ENCODE data around the gene UPF2. TPM values are rescaled to one million over a fixed set of nuclear protein-coding genes. Genes with fewer than 3 reads are reported as not detected.

UPF2 gene
- total RNA-seq, 3 donors from 2014 or later (not counting 1 experiment from before 2014, with no cell fraction given) = 29.3 to 33.2 (median 30.1) TPM

GRCh38 chr10:11887381-11888227 lies 155.0 kb downstream of the UPF2 start:
- no peak overlapping the region for H3K27ac ChIP-seq (ENCODE audit: low read length)
- 91% methylated on average over 16 of the region's 16 CpGs for WGBS (ENCODE audit: insufficient coverage)
- no peaks in the 10 kb centered on the region for H3K9me3 ChIP-seq (ENCODE audit: control insufficient read depth, insufficient read depth, low read length)
- DNase-seq (no peak), ATAC-seq (no peak)
- peaks cover 4% of the 10 kb centered on the region for H3K4me1 ChIP-seq (ENCODE audit: control insufficient read depth, insufficient read depth, low read length)
- no peak overlapping the region for H3K27ac Mint-ChIP-seq
- H3K4me3 Mint-ChIP-seq = no peak overlapping the region
- no peaks in the 10 kb centered on the region for H3K27me3 Mint-ChIP-seq (ENCODE audit: low read depth in 2 of 2)
- no peak overlapping the region for H3K4me3 ChIP-seq (ENCODE audit: low read length)
- no peaks in the 10 kb centered on the region for H3K36me3 Mint-ChIP-seq
- H3K27me3 ChIP-seq (ENCODE audit: control insufficient read depth, insufficient read depth, low read length) = no peaks in the 10 kb centered on the region
- TF ChIP-seq CTCF (IDR thresholded peaks at IDR 0.05) = no peak
- intact Hi-C loops (cut with micrococcal nuclease) = no loop called here
- peaks cover 3 to 4% of the 10 kb centered on the region in 2 donors for H3K4me1 Mint-ChIP-seq
- H3K9me3 Mint-ChIP-seq = no peaks in the 10 kb centered on the region
- no peaks in the 10 kb centered on the region for H3K36me3 ChIP-seq (ENCODE audit: control insufficient read depth, insufficient read depth, low read length)

DNA sequence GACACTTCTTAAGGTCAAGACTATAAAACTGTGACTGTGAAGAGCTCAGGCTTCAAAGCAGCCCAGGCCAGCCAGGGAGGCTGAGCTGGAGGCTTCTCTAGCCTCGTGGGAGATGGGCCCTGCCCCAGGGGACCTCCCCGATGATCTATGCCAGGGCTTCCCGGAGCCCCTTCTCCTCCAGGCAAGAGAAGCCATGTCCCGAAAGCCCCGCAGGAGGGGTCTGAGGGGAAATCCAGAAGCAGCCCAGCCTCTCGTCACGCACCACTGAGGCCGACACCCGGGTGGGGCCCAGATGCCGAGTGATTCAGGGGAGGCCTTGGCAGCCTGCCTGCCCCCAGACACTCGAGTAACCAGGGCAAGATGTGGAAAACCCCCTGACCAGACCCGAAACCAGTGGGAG lies 155.8 kb downstream of the UPF2 start:
- WGBS (ENCODE audit: insufficient coverage) = 80% methylated on average over 12 of the region's 12 CpGs

DNA sequence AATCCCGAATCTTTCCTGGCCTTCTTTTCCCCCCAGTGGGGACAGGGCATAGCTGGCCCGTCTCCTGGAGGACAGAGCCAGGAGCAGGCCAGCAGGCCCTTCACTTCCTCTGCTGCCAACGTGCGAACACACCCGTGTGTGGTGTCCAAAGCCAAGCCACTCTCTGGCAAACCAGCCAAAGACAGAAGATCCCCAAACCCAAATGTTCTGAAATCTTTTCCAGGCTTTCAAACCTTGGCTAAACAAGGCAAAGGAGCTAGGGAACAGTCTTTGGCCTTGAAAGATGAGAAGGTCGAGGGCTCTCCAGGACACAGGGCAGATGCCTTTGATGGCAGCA lies 156.5 kb downstream of the UPF2 start:
- Histone ChIP-seq H3K4me1 (ENCODE audit: control insufficient read depth, insufficient read depth, low read length) (peaks cover 8% of the 10 kb centered on the region), H3K4me3 (ENCODE audit: low read length) (no peak overlapping the region), H3K27me3 (ENCODE audit: control insufficient read depth, insufficient read depth, low read length) (no peaks in the 10 kb centered on the region), H3K9me3 (ENCODE audit: control insufficient read depth, insufficient read depth, low read length) (no peaks in the 10 kb centered on the region), H3K36me3 (ENCODE audit: control insufficient read depth, insufficient read depth, low read length) (no peaks in the 10 kb centered on the region), H3K27ac (ENCODE audit: low read length) (no peak overlapping the region)
- WGBS (ENCODE audit: insufficient coverage) = 71% methylated on average over 6 of the region's 6 CpGs
- Mint-ChIP-seq H3K27ac (no peak overlapping the region), H3K4me1 (peaks cover 7 to 8% of the 10 kb centered on the region in 2 donors), H3K36me3 (no peaks in the 10 kb centered on the region), H3K9me3 (no peaks in the 10 kb centered on the region), H3K27me3 (ENCODE audit: low read depth in 2 of 2) (no peaks in the 10 kb centered on the region), H3K4me3 (no peak overlapping the region)
- DNase-seq (no peak), ATAC-seq (no peak)
- no peak for TF ChIP-seq CTCF (IDR thresholded peaks at IDR 0.05)
- intact Hi-C loops (cut with micrococcal nuclease) = no loop called here

More for the DNA sequence above, 155.8 kb downstream of the UPF2 start:
- Histone ChIP-seq H3K4me1 (ENCODE audit: control insufficient read depth, insufficient read depth, low read length) (peaks cover 8% of the 10 kb centered on the region), H3K27me3 (ENCODE audit: control insufficient read depth, insufficient read depth, low read length) (no peaks in the 10 kb centered on the region), H3K27ac (ENCODE audit: low read length) (no peak overlapping the region), H3K36me3 (ENCODE audit: control insufficient read depth, insufficient read depth, low read length) (no peaks in the 10 kb centered on the region), H3K4me3 (ENCODE audit: low read length) (no peak overlapping the region), H3K9me3 (ENCODE audit: control insufficient read depth, insufficient read depth, low read length) (no peaks in the 10 kb centered on the region)
- peaks cover 7 to 8% of the 10 kb centered on the region in 2 donors for H3K4me1 Mint-ChIP-seq
- intact Hi-C loops (cut with micrococcal nuclease) = no loop called here
- no peak for TF ChIP-seq CTCF (IDR thresholded peaks at IDR 0.05)
- H3K4me3 Mint-ChIP-seq = no peak overlapping the region
- H3K36me3 Mint-ChIP-seq = no peaks in the 10 kb centered on the region
- H3K27me3 Mint-ChIP-seq (ENCODE audit: low read depth in 2 of 2) = no peaks in the 10 kb centered on the region
- ATAC-seq = no peak
- no peak for DNase-seq
- no peaks in the 10 kb centered on the region for H3K9me3 Mint-ChIP-seq
- no peak overlapping the region for H3K27ac Mint-ChIP-seq
